HepG2 (cell line): ENCODE data around the gene EIF4A3. TPM values are rescaled to one million over a fixed set of nuclear protein-coding genes. Genes with fewer than 3 reads are reported as not detected.

ENCODE experiments used
- JUNB ChIP-seq: sonication (generic); formaldehyde crosslinking; IDR thresholded peaks from 2 replicates; pipeline ENCODE4 v1.8.0; 2022; ENCODE audit warnings: missing genetic modification reagents, mild to moderate bottlenecking, borderline replicate concordance
- KAT8 ChIP-seq: IDR thresholded peaks from 2 replicates; pipeline ENCODE4 v1.6.1; 2016; ENCODE audit warnings: missing genetic modification reagents, missing compliant biosample characterization
- SMAD1 ChIP-seq: sonication (generic); formaldehyde crosslinking; IDR thresholded peaks from 2 replicates; pipeline ENCODE4 v1.4.0; 2020; ENCODE audit warnings: missing genetic modification reagents, low read depth, mild to moderate bottlenecking, borderline replicate concordance
- SSRP1 ChIP-seq: IDR thresholded peaks from 2 replicates; pipeline ENCODE4 v1.6.1; 2016; ENCODE audit warnings: control low read depth
- ZNF17 ChIP-seq: sonication (generic); formaldehyde crosslinking; IDR thresholded peaks from 2 replicates; pipeline ENCODE4 v1.5.0; 2020; ENCODE audit warnings: mild to moderate bottlenecking, missing genetic modification reagents
- ZNF326 ChIP-seq: sonication (generic); formaldehyde crosslinking; IDR thresholded peaks from 2 replicates; pipeline ENCODE4 v1.4.0; 2020; ENCODE audit warnings: missing genetic modification reagents, borderline replicate concordance
- ZNF569 ChIP-seq: sonication (generic); formaldehyde crosslinking; IDR thresholded peaks from 2 replicates; pipeline ENCODE4 v1.5.0; 2020; ENCODE audit warnings: mild to moderate bottlenecking, missing genetic modification reagents, moderate library complexity, borderline replicate concordance
- ZNF746 ChIP-seq: sonication (generic); formaldehyde crosslinking; IDR thresholded peaks from 2 replicates; pipeline ENCODE4 v1.8.0; 2022; ENCODE audit warnings: mild to moderate bottlenecking, missing genetic modification reagents
- ZNF879 ChIP-seq: sonication (generic); formaldehyde crosslinking; IDR thresholded peaks from 2 replicates; pipeline ENCODE4 v1.8.1; 2023; ENCODE audit warnings: missing genetic modification reagents
- polyA plus RNA-seq, 8 experiments: library from polyadenylated mRNA; depleted of rRNA in 3 of 8; stranded (reverse) in 7 of 8; unstranded in 1 of 8; fragments of >200 nt; fragmentation: Illumina TruSeq in 4 of 8; extraction: Trizol in 4 of 8; gene quantifications; 2 replicates each; pipeline versions ENCODE4 v1.2.1 to v1.2.3, GENCODE V29; 2011 to 2016; ENCODE audit warnings: low read depth in 4 of 8, missing spikeins in 1 of 8, mixed read lengths in 1 of 8; ENCODE audit not compliant: insufficient read depth in 1 of 8
- total RNA-seq, 5 experiments: library from RNA; depleted of rRNA; stranded (reverse); fragments of >200 nt; fragmentation: Illumina TruSeq; extraction: Trizol; gene quantifications; 2 replicates each; pipeline ENCODE4 v1.2.3, GENCODE V29; 2016; ENCODE audit warnings: low read depth in 1 of 5
- TF ChIP-seq, protein P1 (sequence below): sonication (generic); formaldehyde crosslinking; IDR thresholded peaks from 2 replicates; pipeline ENCODE4 v1.5.0; 2020; ENCODE audit warnings: missing genetic modification reagents
- TF ChIP-seq, protein P2 (sequence below): sonication (generic); formaldehyde crosslinking; IDR thresholded peaks from 2 replicates; pipeline ENCODE4 v1.8.0; 2022; ENCODE audit warnings: mild to moderate bottlenecking, missing genetic modification reagents, moderate library complexity
- TF ChIP-seq, protein P3 (sequence below): sonication (generic); formaldehyde crosslinking; conservative IDR thresholded peaks from 2 replicates; pipeline ENCODE4 v1.4.0; 2020; ENCODE audit warnings: missing genetic modification reagents
- TF ChIP-seq, protein P4 (sequence below), 2 experiments: sonication (generic) in 1 of 2; formaldehyde crosslinking in 1 of 2; IDR thresholded peaks; 2 replicates each; pipeline versions ENCODE4 v1.5.1 to v1.6.1; 2011 to 2020; ENCODE audit warnings: borderline replicate concordance in 1 of 2, low read depth in 1 of 2, low read length in 1 of 2, mild to moderate bottlenecking in 1 of 2, missing genetic modification reagents in 1 of 2, moderate library complexity in 1 of 2
- TF ChIP-seq, protein P5 (sequence below): sonication (generic); formaldehyde crosslinking; IDR thresholded peaks from 2 replicates; pipeline ENCODE4 v1.4.0; 2020; ENCODE audit warnings: mild to moderate bottlenecking, missing genetic modification reagents
- TF ChIP-seq, protein P6 (sequence below): IDR thresholded peaks from 2 replicates; pipeline ENCODE4 v1.6.1; 2012; ENCODE audit warnings: inconsistent platforms
- TF ChIP-seq, protein P7 (sequence below): sonication (generic); formaldehyde crosslinking; conservative IDR thresholded peaks from 2 replicates; pipeline ENCODE4 v1.8.0; 2022; ENCODE audit warnings: missing genetic modification reagents

EIF4A3 gene
- total and polyA plus RNA-seq, 2 of the 13 experiments (the other 11 are each of a cell fraction or from before 2014, with no cell fraction given), result 145 to 187 TPM

DNA sequence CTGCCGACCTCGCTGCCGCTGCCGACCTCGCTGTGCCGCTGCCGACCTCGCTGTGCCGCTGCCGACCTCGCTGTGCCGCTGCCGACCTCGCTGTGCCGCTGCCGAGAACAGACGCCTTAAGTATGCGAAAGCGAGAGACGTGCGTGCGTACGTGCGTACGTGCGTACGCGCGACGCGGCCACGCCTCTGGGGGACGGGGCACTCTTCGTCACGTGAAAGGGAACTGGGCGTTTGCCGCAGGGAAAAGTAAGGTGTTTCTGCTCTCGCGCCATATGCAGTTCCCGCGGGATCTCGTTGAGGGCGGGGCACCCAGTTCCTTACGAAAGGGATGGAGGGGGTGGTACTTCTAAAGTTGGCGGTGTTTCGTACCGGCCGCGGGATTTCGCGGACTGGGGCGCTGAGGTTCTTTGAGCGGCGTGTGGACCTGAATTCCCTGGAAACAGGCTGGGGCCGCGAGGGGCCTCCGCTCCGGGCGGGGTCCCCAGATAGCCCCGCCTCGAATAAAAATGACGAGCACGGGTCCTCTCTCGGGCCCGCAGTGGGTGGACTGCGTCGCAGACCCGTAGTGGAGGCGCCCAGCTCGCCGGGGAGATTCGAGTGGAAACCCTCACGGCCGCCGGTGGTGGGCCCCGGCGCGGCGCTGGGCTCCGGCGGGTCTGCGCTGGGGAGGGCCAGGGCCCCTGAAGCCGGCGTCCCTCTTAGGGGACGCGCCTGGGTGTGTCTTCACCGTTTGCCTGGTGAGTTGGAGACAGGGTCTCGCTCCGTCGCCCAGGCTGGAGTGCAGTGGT is at the start of gene EIF4A3 (continued):
- TF ChIP-seq, protein P1, sequence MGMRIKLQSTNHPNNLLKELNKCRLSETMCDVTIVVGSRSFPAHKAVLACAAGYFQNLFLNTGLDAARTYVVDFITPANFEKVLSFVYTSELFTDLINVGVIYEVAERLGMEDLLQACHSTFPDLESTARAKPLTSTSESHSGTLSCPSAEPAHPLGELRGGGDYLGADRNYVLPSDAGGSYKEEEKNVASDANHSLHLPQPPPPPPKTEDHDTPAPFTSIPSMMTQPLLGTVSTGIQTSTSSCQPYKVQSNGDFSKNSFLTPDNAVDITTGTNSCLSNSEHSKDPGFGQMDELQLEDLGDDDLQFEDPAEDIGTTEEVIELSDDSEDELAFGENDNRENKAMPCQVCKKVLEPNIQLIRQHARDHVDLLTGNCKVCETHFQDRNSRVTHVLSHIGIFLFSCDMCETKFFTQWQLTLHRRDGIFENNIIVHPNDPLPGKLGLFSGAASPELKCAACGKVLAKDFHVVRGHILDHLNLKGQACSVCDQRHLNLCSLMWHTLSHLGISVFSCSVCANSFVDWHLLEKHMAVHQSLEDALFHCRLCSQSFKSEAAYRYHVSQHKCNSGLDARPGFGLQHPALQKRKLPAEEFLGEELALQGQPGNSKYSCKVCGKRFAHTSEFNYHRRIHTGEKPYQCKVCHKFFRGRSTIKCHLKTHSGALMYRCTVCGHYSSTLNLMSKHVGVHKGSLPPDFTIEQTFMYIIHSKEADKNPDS (CRISPR knock-in tag), result peak; percentile 90
- TF ChIP-seq SMAD1, result peak; percentile 98; the same call in 1 of the 2 replicates
- TF ChIP-seq ZNF879 (CRISPR knock-in tag), result no peak
- TF ChIP-seq SSRP1 (CRISPR knock-in tag), result 0 out of 2 replicates have a peak, but pooled peaks have one; percentile 23
- TF ChIP-seq, protein P2, sequence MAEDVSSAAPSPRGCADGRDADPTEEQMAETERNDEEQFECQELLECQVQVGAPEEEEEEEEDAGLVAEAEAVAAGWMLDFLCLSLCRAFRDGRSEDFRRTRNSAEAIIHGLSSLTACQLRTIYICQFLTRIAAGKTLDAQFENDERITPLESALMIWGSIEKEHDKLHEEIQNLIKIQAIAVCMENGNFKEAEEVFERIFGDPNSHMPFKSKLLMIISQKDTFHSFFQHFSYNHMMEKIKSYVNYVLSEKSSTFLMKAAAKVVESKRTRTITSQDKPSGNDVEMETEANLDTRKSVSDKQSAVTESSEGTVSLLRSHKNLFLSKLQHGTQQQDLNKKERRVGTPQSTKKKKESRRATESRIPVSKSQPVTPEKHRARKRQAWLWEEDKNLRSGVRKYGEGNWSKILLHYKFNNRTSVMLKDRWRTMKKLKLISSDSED (CRISPR knock-in tag), result no peak; the same call in 1 of the 2 replicates
- no peak for TF ChIP-seq ZNF326 (CRISPR knock-in tag)
- peak; percentile 34 for TF ChIP-seq ZNF746 (CRISPR knock-in tag)
- TF ChIP-seq, protein P3, sequence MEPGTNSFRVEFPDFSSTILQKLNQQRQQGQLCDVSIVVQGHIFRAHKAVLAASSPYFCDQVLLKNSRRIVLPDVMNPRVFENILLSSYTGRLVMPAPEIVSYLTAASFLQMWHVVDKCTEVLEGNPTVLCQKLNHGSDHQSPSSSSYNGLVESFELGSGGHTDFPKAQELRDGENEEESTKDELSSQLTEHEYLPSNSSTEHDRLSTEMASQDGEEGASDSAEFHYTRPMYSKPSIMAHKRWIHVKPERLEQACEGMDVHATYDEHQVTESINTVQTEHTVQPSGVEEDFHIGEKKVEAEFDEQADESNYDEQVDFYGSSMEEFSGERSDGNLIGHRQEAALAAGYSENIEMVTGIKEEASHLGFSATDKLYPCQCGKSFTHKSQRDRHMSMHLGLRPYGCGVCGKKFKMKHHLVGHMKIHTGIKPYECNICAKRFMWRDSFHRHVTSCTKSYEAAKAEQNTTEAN (CRISPR knock-in tag), result peak; percentile 70; the same call in 1 of the 2 replicates
- TF ChIP-seq JUNB (CRISPR knock-in tag), result no peak
- TF ChIP-seq, protein P4, sequence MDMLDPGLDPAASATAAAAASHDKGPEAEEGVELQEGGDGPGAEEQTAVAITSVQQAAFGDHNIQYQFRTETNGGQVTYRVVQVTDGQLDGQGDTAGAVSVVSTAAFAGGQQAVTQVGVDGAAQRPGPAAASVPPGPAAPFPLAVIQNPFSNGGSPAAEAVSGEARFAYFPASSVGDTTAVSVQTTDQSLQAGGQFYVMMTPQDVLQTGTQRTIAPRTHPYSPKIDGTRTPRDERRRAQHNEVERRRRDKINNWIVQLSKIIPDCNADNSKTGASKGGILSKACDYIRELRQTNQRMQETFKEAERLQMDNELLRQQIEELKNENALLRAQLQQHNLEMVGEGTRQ (IDR thresholded peaks at IDR 0.05; ENCODE audit: low read depth, low read length), result peak; percentile 80
- TF ChIP-seq, protein P4 (CRISPR knock-in tag; IDR thresholded peaks at IDR 0.05; ENCODE audit: borderline replicate concordance), result peak; percentile 90
- TF ChIP-seq, protein P5, sequence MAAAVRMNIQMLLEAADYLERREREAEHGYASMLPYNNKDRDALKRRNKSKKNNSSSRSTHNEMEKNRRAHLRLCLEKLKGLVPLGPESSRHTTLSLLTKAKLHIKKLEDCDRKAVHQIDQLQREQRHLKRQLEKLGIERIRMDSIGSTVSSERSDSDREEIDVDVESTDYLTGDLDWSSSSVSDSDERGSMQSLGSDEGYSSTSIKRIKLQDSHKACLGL (CRISPR knock-in tag), result peak; percentile 86
- TF ChIP-seq ZNF569 (CRISPR knock-in tag), result no peak; the same call in 1 of the 2 replicates
- no peak for TF ChIP-seq ZNF17 (CRISPR knock-in tag)
- peak; percentile 91 for TF ChIP-seq KAT8 (CRISPR knock-in tag)
- TF ChIP-seq, protein P6, sequence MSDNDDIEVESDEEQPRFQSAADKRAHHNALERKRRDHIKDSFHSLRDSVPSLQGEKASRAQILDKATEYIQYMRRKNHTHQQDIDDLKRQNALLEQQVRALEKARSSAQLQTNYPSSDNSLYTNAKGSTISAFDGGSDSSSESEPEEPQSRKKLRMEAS, result peak; percentile 93
- TF ChIP-seq, protein P7, sequence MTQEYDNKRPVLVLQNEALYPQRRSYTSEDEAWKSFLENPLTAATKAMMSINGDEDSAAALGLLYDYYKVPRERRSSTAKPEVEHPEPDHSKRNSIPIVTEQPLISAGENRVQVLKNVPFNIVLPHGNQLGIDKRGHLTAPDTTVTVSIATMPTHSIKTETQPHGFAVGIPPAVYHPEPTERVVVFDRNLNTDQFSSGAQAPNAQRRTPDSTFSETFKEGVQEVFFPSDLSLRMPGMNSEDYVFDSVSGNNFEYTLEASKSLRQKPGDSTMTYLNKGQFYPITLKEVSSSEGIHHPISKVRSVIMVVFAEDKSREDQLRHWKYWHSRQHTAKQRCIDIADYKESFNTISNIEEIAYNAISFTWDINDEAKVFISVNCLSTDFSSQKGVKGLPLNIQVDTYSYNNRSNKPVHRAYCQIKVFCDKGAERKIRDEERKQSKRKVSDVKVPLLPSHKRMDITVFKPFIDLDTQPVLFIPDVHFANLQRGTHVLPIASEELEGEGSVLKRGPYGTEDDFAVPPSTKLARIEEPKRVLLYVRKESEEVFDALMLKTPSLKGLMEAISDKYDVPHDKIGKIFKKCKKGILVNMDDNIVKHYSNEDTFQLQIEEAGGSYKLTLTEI (CRISPR knock-in tag), result no peak
